Measurements from ENCODE around the gene SLC25A44.

SLC25A44 gene

DNA sequence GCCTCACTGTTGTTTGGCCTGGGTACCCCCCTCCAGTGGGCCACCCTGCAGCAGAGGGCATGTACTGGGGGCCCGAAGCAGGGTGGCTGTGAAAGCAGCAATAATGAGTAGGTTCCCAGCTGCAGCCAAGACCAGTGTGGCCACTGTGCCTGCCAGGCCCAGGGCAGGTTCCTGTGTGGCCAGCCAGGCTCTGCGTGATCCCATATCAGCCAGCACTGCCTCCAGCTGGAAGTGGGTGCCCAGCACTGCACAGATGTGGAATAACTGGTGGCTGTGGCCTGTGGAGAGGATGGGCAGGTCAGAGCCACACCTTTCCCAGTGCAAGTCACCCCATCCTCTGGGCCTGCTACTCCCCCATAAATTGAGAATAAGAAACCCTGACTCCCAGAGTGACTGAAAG, 50.2 kb downstream of the SLC25A44 start:
- DNase-seq = no peak

DNA sequence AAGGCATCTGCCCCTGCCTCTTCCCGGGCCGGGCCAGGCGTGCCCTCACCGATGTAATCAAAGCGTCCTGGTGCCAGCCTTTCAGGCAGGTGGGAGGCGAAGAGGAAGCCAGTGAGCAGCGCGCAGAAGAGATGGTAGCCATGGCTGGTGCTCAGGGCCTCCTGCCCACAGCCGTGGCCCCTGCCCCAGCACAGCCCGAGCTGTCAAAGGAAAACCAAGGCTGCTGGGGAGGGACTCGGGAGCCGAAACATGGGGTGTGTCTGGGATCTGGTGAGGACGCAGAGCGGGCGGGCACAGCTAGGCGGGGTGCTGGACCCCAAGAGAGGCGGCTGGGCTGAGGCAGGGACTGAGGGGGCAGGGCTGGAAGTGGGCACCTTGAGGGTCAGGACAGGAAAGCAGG, 50.8 kb downstream of the SLC25A44 start:
- no peak for DNase-seq

DNA sequence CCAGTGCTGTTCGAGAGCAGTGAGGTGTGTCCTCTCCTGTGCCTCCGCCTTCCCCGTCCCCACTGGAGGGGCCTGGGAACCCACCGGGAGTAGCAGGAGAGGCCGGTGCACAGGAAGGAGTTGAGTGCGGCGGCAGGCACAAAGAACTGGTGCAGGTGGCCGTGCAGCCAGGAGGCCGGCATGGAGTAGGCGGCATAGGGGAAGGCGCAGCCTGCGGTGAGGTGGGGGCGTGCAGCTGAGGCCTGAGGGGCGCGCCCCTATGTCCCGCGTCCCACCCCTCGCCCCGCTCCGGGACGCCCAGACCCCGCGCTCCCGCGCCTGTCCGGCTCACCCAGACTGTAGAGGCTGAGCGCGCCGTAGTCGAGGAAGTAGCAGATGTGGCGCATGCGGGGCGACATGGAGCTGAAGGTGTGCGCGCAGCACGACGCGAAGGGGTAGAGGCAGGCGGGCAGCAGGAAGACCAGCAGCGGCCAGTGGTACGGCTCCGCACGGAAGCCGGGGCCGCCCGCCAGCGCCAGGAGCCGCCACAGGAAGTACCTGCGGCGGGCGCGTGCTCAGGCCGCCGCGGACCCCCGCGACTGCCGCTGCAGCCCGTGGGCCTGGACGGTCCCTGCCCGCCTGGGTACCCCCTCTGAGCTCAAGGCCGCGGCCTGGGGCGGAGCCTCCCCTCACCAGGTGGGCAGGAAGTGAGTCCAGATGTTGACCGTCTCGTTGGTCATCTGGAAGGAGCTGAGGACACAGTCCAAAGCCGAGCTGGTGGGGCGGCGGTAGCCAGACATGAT, 51.7 kb downstream of the SLC25A44 start:
- DNase-seq = no peak

DNA sequence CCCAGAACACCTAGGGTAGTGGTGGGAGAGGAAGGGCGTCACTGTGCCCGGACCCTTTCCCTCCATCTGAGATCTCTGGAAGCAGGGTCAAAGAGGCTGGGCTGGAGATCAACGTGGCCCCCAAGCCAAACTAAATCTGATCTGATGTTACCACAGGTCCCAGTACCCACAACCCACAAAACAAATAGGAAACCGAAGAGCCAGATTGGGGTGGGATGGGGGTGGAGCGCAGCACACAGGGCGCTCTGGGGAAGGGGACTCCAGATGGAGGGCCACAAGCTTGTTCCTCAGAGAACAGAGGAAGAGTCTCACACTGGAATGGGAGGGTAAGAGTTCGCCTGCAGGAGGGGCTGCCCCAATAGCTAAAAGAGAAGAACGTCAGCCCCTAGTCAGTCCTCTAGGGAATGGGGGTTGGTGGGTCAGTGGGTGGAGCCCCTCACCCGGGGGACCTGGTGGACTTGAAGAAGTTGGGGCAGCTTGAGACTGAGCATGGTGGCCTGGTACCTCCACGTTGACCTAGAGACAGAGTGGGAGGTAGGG, 52.4 kb downstream of the SLC25A44 start:
- no peak for DNase-seq

DNA sequence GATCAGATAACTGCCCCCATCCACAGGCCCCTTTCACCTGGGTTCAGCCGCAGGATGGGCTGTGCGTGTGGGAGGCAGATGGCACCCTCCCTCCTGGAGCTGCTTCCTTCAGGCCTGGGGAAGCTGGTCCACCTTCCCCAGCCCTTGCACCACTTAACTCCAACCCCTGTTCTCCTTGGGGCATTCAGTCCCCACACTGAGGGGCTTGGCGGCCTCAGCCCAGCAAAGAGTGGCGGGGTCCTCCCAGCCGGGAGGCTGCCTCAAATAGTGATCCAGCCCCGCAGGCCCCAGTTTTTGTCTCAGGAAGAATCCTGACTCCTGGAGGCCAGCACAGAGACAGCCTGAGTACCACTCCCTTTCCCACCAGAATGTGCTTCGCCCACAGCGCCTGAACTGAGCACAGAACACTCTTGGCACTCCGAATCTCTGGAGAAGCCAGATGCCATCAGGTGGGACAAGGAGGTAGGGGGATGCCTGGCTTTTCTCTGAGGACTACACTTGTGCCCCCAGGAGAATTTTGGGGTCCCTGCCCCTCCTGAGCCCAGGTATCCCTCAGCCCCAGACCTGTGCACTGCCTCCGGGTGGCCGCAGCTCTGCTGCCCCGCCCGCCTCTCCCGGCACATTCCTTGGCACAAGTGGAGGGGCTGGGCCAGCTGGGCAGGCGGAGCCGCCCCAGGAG, 53.0 kb downstream of the SLC25A44 start:
- DNase-seq = no peak

DNA sequence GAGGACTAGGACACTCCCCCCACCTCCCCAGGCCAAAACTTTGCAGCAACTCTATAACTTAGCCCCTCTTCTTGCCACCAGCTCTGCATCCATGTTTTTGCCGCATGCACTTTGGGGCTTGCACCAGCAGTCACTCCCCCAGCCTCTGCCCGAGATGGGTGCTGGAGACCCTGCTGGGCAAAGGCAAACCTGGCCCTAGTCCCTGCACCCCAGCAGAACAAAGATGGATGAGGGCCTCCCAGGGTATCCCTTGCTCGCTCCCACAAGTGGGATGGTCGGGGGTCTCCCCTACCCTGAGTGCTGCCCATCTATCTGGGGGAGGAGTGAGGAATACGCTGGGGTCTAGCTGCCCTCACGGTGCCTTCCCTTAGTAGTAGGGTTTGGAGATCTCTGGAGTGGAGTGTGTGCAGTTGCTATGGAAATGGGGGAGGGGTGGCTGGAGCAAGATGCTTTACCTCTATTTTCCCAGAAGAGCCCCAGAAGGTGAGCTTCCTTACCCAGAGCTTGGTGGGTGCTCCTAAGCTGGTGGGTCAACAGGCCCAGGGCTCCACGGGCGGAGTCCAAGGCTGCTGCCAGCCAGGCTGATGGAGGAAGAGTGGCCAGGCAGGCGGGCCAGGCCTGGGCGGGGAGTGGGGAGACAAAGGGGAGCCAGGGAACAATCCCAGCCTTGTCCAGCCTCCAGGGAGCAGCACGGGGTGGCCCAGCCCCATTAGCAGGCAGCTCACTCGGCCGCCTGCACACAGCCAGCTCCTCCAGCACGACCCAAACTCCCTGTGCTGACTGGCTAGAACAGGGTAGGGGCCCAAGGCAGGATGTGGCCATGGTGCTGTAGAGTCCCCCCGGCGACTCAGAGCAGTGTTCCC, 53.8 kb downstream of the SLC25A44 start, which contains the start of gene PAQR6:
Gene PAQR6, minus strand, starts transcription at position 597 of the 863 bp plus-strand sequence. CDS start 1,325 bp downstream, outside the sequence.
- no peak for DNase-seq

DNA sequence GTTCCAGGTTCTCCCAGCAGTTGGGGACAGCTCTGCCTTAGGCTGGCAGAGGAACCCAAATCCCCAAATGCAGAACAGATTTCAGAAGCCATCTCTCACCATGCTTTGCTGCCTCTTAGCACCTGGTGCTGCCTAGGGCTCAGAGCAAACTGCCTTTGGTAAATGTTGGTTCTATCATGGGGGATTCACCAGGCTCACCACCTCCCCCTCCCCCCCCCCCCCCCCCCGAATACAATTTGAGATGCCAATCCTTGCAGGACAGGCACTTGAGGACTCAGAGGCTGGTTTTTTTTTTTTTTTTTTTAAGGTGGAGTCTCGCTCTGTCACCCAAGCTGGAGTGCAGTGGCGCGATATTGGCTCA, 54.4 kb downstream of the SLC25A44 start:
- DNase-seq = no peak

DNA sequence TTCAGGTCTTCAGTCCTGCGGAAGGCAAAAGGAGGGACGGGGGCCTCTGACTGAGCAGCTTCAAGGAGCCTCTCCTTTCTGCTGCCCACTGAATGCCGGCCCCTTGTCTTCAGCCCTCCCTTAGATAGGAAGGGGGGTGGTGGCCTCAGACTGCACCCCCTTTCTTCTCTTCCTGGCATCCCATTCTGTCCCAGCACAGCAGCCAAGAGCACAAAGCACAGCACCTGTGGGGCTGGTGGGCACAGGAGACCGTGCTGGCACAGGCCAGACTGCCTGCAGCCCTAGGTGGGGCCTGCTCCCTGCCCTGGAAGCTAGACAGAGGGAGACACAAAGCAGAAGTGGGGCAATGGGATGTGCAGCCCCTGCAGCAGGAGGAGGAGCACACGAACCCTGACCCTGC, 55.7 kb downstream of the SLC25A44 start:
- DNase-seq = no peak

DNA sequence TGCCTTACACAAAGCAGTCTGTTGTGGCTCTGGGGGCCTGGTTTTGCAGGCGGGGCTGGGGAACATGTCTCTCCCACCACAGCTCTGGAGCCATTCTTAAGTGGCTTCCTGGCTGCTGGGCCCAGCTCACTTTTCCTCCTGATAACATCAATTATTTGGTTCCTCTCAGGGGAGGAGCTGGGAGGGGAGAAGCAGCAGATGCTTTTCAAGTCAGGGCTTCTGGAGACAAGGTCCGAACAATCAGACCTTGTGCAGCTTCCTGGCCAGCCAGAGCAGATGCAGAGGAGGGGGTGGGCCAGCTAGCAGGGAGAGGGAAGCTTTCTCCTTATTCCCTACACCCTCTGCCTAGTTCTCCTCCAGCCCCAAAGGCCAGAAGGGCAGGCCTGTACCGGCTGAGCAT, 57.6 kb downstream of the SLC25A44 start:
- no peak for DNase-seq

DNA sequence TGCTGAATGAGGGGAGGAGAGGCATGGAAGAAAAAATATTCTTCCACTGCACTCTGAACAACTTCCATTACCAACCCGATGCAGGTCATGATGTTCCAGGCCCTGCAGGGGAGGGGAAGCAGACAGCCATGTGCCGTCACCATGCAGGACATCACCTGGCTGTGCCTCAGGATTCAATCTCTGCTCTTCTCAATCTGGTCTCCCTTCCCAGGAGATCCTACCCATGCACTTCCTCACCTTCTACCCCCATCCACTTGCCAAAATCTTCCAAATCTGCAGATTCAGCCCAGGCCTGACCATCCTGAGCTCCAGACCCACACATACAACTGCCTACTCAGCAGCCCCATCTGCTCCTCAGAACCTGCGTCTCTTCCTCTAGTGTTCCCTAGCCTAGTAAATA, 59.7 kb downstream of the SLC25A44 start:
- no peak for DNase-seq

DNA sequence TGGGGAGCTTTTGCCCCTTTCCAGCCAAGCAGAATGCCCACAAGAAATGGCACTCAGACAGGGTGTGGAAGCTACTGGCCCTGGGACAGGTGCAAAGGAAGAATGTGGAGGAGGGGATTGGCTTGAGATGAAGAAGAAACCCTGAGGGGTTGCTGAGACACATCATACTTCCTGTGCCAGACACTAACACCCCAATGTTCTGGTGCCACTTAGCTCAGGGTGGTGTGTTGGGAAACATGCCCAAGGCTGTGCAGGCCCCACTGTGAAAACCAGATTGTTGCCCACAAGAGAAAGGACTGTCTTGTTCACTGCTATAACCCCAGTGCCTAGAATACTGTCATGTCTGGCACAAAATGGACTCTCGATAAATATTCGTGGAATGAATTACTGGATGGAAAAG, 63.8 kb downstream of the SLC25A44 start:
- no peak for DNase-seq

DNA sequence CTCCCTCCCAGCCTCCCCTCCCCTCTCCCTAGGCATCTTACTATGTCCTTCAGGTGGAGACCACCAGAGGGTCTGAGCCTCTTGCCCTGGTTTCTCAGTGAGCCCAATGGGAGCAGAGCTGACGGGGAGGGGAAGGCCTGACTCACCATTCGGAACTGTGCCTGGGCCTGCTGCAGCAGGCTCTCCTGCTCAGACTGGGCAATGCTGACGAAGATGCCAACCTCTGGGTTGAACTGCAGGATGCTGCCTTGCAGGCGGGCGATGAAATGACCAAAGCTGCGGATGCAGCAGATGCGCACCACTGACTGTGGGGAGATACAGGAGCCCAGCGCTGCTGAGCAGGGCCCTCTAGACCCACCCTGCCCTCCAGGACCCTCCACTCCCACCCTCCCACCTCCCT, 65.0 kb downstream of the SLC25A44 start:
- DNase-seq = no peak

DNA sequence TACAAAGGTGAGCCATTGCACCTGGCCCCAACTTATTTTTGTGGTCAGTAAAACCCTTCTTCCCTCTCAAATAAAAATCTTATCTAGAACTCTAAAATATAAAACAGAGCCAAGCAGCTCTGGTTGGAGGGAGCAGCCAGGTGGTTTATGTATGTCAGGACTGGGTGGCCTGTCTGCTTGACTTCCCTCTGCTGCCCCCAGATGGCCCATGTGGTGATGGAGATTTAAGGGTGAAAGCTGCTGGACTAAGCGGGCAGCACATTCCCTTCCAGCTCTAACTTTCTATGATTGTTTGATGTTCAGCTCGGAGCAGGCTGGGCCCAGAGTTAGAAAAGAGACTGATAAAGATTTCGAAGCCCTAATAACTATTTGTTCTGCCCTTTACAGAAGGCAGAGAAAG, 65.9 kb downstream of the SLC25A44 start:
- DNase-seq = no peak

DNA sequence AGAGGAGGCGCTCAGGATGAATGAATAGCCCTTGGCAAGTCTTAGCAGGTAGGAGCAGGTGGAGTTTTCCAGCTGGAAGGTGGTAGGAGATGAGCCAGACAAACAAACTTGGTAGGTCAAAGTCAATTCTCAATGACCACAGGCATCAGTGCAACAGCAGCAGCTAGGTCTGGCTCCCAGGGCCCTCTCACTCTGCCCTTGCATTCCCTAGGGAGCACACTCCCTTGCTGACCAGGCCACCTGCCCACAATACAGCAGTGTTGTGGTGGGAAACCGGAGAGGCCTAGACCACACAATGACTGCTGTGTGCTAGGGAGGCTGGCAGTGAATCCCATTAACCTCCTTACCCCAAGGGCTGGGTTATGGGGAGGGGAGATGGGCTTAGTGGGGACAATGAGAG, 67.0 kb downstream of the SLC25A44 start:
- no peak for DNase-seq

Data from NCI-H524 treated with DMSO at 0.1 percent for 48 hours (cell line).